ENCODE data around the gene TAS1R2. TPM values are rescaled to one million over a fixed set of nuclear protein-coding genes. Genes with fewer than 3 reads are reported as not detected.

TAS1R2 gene
- total RNA-seq, result not detected in 2 replicates

DNA sequence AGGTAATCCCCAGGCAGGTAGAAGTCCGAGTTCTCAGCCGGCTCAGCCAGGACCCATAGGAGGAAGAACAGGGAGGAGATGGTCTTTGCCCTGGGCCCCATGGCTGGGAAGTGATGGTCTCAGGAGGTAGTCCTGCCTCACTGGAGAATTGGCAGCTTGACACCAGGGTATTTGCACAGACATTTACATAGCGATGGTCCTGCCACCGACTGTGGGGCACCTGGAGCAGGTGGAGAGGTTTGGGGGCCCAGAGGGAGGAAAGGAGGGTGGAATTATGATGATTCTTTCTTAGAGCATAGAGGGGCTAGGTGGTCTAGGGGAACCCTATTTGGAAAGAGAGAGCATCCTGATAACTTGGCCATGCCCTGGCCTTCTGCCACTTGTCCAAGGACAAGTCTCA is at the start of gene TAS1R2:
Gene TAS1R2 (minus strand): TSS at position 101 of the 400 bp plus-strand sequence. CDS start 0 bp downstream, at position 101.

DNA sequence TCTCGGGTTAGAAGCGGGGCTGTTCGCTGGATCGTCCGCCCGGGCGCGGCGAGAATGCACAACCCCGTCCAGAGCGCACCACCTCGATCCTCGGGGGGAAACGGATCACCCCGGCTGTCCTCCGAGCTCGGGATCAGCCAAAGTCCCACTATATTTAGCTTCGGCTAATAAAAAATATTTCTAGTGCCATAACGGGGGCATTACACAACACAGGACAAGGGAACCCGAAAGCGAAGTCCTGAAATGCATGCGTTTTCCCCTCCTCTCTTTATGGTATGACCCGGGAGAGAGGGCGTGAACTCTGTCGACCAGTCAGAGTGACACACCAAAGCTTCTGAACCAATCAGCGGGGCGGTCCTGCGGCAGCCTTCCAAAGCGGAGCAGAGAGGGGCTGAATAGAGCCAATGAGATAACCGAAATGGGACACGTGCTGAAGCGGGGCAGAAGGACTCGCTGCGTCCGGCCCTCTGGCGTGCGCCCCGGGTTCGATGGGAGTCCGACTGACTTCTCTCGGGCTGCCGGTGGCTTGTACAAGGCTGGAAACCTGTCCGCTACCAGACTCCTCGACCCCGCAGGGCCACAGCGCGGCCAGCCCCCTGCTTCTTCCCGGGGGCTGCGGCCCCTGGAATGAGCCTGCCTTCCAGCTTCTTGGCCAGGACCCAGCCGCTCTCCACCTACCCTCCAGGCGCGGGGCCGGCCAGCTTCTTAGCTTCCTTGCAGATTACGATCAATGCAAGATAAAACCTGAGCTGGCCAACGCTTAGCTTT is 43.2 kb upstream of the TAS1R2 start, which contains the start of gene ALDH4A1:
Gene ALDH4A1 (minus strand): TSS at position 33 of the 768 bp plus-strand sequence. CDS start 32 bp downstream, at position 1.

Other genes with a start within 250 kb of the TAS1R2 start
- gene PAX7, start 228.8 kb downstream of the TAS1R2 start, total RNA-seq, result not detected in 2 replicates
- 16.0 and 28.0 TPM in 2 replicates for gene ALDH4A1, start 42.9 kb upstream of the TAS1R2 start, total RNA-seq
- gene IFFO2, start 97.0 kb upstream of the TAS1R2 start, total RNA-seq, result 5.5 and 7.8 TPM in 2 replicates

Data from smooth muscle cell of trachea (primary cell).